Activated T-cell treated with anti-CD3 and anti-CD28 coated beads, Interleukin-2, amount 50 U/mL, for 1 hour (primary cell): ENCODE measurements around the gene KCNC1.

Experiments used
- DNase-seq: peaks from one replicate; pipeline ENCODE4 v3.0.0-alpha.2; 2020

The KCNC1 gene

GRCh38 chr11:17798253-17798652, 63.7 kb downstream of the KCNC1 start:
- DNase-seq = no peak

- DNase-seq = no peak
Observed at GRCh38 chr11:17798716-17799115, 64.1 kb downstream of the KCNC1 start.

GRCh38 chr11:17799147-17799546, 64.6 kb downstream of the KCNC1 start:
- DNase-seq = no peak

GRCh38 chr11:17801166-17801565, 66.6 kb downstream of the KCNC1 start:
- no peak for DNase-seq

- no peak for DNase-seq
Observed at GRCh38 chr11:17802491-17802890, 67.9 kb downstream of the KCNC1 start.

GRCh38 chr11:17803754-17804334, 69.3 kb downstream of the KCNC1 start:
- no peak for DNase-seq

- DNase-seq = no peak
Observed at GRCh38 chr11:17805043-17805442, 70.5 kb downstream of the KCNC1 start.

- no peak for DNase-seq
Observed at GRCh38 chr11:17805873-17806272, 71.3 kb downstream of the KCNC1 start.

GRCh38 chr11:17807034-17807433, 72.5 kb downstream of the KCNC1 start:
- no peak for DNase-seq

- DNase-seq = no peak
Observed at GRCh38 chr11:17810041-17810440, 75.5 kb downstream of the KCNC1 start.

GRCh38 chr11:17810746-17811145, 76.2 kb downstream of the KCNC1 start:
- no peak for DNase-seq

GRCh38 chr11:17811352-17811751, 76.8 kb downstream of the KCNC1 start:
- DNase-seq = no peak

GRCh38 chr11:17812091-17812864, 77.7 kb downstream of the KCNC1 start:
- DNase-seq = no peak

- DNase-seq = no peak
Observed at GRCh38 chr11:17812865-17813187, 78.2 kb downstream of the KCNC1 start.

- no peak for DNase-seq
Observed at GRCh38 chr11:17813391-17814059, 78.9 kb downstream of the KCNC1 start.

GRCh38 chr11:17814546-17814945, 80.0 kb downstream of the KCNC1 start:
- DNase-seq = no peak

- DNase-seq = no peak
Observed at GRCh38 chr11:17816232-17816931, 81.8 kb downstream of the KCNC1 start.

- DNase-seq = no peak
Observed at GRCh38 chr11:17821648-17822400, 87.2 kb downstream of the KCNC1 start.

GRCh38 chr11:17822401-17822781, 87.8 kb downstream of the KCNC1 start:
- no peak for DNase-seq

GRCh38 chr11:17827006-17827405, 92.4 kb downstream of the KCNC1 start:
- DNase-seq = no peak

GRCh38 chr11:17828311-17828751, 93.8 kb downstream of the KCNC1 start:
- no peak for DNase-seq

GRCh38 chr11:17831228-17831627, 96.6 kb downstream of the KCNC1 start:
- no peak for DNase-seq

GRCh38 chr11:17831883-17832282, 97.3 kb downstream of the KCNC1 start:
- no peak for DNase-seq
